HTR-8/SVneo (cell line): ENCODE results near the gene PSMD13.
"Not testable (repeated sequence)": the region's sequence is repeated elsewhere in the genome, so short reads cannot be mapped to it uniquely, and the experiment has no call there.

Experiments used
- DNase-seq: peaks from one replicate; pipeline ENCODE4 v3.0.0; 2011; ENCODE audit warnings: low spot score, mixed read lengths; ENCODE audit not compliant: insufficient read length
- FAIRE-seq: peaks from 2 replicates; lab custom pipeline; 2011; peaks lifted over from hg19 to GRCh38; lab: Jason Lieb, UNC

The PSMD13 gene

DNA sequence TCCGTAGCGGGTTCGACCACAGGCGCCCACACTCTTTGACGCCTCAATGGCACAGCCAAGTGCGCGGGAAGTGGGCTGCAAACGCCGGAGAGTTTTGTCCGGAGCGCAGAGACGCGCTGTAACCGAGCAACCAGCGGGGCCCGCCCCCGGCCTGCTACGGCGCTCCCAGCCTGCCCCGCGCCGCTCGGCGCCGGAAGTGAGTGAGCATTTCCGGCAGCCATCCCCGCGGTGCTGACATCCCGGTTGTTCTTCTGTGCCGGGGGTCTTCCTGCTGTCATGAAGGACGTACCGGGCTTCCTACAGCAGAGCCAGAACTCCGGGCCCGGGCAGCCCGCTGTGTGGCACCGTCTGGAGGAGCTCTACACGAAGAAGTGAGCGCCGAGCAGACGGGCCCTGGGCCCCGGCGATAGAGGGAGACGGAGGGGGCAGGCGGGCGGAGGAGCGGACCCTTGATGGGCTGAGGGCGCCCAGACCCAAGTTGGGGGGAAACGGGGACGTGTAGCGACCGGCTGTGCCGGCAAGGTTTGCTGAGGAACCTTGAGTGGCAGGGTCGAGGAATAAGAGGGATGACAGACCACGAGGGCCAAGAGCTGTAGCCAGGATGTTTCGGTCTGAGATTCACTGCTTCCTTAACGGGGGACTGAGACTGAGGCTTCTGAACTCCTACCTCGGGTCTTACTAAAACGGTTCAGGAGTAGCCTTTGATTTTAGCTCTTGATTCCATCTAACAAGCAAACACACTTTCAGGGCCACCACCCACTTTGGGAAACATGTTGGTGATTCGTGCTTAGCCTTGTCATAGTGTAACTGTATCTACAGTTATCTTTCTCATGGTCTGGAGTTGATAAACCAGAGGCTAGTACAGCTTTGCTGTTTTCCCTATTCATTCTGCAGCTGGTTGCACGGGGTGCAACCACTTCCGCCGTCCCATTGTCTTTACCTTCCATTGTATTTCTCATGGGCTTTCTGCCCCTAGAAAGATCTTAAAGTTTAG, at the start of gene PSMD13:
Gene PSMD13, plus strand, starts transcription at position 203 of the 994 bp plus-strand sequence. Its CDS starts 74 bp downstream, at position 277.
- DNase-seq (peak; percentile 92), FAIRE-seq (peak; percentile 38)

DNA sequence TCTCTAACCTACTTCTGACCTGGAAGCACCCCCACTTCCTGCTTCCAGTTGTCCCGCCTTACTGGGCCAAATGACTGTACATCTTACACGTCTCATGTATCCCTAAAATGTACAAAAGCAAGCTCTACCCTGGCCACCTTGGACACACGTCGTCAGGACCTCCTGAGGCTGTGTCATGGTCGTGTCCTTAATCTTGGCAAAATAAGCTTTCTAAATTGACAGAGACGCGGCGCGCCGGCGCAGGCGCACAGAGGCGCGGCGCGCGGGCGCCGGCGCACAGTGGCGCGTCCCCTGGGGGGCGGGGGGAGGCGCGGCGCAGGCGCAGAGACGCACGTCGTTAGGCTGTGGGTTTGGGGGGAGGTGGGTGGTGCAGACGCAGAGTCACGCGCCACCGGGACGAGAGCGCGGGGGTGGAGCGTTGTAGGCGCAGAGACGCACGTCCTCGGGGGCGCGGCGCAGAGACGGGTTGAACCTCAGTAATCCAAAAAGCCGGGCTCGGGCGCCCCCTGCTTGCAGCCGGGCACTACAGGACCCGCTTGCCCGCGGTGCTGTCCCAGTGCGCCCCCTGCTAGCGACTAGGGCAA, 47.5 kb upstream of the PSMD13 start:
- DNase-seq, FAIRE-seq: not testable (repeated sequence)

DNA sequence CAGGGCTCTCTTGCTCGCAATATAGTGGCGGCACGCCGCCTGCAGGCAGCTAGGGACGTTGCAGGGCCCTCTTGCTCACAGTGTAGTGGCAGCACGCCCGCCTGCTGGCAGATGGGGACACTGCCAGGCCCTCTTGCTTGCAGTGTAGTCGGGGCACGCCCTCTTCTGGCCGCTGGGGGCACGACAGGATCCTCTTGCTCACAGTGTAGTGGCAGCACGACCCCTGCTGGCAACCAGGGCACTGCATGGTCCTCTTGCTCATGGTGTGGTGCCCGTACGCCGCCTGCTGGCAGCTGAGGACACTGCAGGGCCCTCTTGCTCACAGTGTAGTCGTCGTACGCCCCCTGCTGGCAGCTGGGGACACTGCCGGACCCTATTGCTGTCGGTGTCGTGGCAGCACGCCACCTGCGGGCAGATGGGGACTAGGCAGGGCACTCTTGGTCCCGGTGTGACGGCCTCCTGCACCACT, 46.9 kb upstream of the PSMD13 start:
- not testable (repeated sequence) for FAIRE-seq

DNA sequence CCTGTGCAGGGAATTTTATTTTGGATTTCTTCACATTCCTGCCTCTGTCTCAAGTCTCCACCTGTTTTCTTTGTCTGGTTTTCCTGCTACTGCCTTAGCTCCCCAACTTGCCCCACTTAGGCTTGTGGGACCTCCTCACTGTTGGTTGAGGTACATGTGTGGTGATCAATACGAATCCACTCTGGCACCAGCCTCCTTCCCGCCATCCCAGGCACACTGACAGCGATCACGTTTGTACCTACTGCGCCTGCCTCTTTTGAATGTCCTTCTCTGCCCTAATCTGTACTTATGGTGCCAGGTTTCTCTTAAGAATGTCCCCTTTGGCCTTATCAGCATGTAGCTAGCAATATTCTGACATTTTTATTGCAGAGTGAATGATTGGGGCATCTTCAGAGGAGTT, 46.2 kb upstream of the PSMD13 start:
- FAIRE-seq, DNase-seq: not testable (repeated sequence)

More for the DNA sequence above, 46.9 kb upstream of the PSMD13 start:
- DNase-seq, result not testable (repeated sequence)

DNA sequence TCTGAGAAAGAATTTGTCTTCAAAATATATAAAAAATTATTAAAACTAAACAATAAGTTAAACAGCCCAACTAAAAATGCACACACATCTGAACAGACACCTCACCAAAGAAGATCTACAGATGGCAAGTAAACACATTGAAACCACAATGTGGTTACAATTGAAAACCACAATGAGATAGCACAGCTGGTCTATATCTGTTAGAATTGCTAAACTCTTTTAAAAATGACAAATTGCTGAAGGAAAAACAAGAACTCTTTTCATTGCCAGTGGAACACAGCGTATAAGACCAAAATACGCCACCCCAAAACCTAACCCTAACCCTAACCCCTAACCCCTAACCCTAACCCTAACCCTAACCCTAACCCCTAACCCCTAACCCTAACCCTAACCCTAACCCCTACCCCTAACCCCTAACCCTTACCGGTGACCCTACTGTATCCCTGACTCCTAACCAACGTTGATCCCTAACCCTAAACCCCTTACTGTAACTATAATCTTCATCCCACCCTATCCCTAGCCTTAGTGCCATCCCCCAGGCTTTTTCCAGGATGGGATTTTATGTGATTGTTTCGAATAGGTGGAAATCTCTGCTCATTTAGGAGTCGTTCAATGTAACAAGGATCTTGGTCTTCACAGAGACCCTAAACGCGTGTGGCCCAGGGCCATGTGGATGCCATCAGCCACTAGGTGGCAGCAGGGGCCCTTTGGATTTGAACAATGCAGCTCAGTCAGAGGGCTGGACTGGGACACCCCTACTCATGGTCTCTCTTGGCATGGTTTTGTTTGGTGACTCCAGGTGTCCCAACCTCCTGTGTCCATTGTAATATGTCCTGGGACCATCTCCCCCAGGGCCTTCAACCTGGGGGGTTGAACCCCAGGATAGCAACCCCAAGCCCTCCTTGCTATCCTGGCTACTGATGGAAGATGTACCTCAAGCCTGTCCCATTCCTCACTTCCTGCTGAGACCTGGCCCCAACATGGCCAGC, 45.0 kb upstream of the PSMD13 start:
- FAIRE-seq, result peak; percentile 82

DNA sequence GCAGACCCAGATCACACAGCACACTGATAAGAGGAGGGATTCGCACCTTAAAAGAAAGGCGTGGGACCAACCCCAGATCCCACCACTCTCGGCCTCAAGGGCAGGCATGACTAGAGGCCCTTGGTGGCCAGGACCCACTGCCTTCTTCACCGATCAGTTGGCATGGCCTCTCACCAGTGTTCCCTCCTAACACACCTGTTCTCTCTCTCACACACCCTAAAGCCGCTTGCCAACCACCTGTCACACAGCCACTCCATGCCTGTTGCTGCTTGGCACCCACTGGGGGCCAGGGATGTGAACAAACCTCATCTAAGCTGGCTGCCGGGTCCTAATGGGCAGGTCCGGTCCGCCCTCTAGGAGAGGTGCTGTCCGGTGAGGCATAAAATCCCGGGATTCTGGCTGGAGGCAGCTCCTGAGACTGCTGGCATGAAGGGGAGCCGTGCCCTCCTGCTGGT, 44.1 kb upstream of the PSMD13 start, which contains the start of gene SCGB1C1:
Gene SCGB1C1, plus strand, starts transcription at position 405 of the 455 bp plus-strand sequence. Its CDS starts 22 bp downstream, at position 427.
- not testable (repeated sequence) for DNase-seq
- FAIRE-seq, result peak; percentile 78

More for the DNA sequence above, 45.0 kb upstream of the PSMD13 start:
- DNase-seq, result not testable (repeated sequence)

DNA sequence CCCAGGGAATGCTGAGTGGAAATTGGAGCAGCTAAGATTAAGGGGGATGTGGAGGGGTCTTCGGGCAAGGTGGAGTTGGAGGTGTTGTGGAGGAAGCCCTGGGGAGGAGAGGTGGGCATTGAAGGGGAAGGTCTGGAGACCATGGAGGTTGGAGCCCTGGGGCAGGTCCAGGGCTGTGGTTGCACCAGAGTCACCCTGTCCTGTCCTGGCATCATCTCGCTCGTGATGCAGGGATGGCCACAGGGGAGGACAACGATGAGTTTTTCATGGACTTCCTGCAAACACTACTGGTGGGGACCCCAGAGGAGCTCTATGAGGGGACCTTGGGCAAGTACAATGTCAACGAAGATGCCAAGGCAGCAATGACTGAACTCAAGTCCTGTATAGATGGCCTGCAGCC, 43.3 kb upstream of the PSMD13 start:
- FAIRE-seq, result peak; percentile 69
- DNase-seq, result not testable (repeated sequence)

DNA sequence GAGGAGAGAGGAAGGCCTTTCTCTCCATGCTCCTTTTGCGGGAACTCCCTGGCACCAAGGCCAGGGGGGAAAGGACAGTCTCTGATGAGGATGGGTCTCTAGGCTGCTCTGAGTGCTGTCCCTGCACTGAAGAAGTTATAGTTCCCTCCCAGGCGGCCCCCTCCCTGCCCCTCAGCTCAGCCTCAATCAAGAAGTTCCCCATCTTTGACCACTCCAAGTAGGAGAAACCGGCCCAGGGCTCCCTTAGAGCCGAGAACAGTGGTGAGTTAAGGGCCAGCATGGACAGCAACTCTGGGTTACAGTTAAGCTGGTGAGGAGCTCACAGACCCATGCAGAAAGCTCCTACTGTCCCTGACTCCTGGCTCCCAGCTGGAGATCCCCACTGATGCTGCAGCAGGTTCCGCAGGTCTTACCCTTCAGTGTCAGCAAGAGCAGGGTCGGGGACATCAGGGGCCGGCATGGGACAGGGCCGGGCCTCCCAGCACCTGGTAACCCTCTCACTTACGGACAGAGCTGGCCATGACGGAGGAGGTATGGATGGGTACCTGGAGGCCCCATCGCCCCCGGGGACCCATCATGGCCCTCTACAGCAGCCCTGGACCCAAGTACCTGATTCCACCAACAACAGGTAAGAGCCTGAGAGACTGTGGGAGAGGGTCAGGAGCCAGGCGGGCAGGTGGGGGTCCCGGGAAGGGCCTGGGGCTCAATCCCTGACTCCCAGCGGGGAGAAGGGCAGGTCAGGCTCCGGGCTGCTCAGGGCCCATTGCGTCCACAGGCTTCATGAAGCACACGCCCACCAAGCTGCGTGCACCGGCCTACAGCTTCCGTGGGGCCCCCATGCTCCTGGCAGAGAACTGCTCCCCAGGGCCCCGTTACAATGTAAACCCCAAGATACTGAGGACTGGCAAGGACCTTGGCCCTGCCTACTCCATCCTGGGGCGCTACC, 39.7 kb upstream of the PSMD13 start:
- no peak for DNase-seq
- no peak for FAIRE-seq

DNA sequence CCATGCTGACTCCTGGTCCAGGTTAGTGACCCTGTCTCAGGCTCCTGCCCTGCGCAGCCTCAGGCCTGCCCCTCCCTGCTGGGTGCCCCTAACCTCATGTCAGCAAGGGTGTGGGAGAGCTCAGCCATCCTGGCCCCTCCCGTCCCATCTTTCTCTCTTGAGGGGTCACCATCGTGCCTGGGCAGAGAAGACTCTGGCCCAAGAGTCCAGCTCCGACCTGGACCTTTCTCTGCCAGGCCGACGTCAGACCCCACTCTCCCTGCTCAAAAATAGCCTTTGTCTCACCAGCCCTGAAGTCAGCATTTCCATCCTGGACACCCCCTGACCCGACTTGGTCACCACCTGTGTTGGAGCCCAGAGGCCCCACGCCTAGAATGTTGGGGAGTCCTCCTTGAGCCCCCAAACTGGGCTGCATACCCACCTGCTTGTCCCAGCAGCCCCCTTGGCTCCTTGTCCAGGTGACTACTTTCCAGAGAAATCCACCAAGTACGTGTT, 39.0 kb upstream of the PSMD13 start:
- FAIRE-seq (no peak), DNase-seq (no peak)

DNA sequence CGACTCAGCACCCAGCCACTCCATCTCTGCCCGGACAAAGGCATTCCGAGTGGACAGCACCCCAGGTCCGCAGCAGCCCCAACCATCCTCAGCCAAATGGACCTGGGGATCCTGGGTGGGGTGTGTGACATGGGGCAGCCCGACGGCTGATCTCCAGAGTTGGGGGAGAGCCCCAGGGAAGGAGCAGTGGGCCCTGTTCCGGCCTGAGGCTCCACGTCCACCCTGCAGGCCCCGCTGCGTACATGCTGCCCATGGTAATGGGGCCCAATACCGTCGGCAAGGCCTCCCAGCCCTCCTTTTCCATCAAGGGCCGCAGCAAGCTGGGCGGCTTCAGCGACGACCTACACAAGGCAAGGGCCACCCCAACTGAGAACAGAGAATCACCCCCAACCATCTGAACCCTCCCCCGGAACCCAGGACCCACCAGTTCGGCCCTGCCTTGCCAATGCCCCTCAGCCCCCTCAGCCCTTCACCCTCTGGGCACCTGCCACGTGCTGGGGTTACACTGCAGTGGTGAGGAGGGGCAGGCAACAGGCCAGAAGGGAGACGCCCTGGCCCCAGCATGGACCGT, 38.5 kb upstream of the PSMD13 start:
- FAIRE-seq, result no peak
- no peak for DNase-seq

DNA sequence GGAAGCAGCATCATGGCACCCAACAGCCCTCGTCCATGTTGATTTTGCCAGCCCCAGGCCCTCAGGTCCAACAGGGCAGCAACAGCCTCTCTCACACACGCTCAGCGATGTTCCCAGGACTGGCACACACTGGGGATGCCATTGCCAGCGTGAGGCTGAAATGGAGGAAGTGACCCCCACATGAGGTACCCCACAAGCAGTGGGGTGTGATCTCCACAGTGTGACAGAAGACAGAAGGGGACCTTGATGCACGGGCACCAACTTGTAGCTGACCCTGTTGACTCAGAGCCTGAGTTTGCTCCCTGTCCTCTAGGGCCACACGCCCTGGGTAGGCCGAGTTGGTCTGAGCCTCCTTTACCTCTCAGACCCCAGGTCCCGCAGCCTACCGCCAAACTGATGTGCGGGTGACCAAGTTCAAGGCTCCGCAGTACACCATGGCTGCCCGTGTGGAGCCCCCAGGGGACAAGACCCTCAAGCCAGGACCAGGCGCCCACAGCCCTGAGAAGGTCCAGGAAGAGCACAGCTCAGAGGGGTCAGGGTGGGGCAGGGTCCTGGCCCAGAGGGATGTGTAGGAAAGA, 37.7 kb upstream of the PSMD13 start:
- FAIRE-seq (no peak), DNase-seq (no peak)

DNA sequence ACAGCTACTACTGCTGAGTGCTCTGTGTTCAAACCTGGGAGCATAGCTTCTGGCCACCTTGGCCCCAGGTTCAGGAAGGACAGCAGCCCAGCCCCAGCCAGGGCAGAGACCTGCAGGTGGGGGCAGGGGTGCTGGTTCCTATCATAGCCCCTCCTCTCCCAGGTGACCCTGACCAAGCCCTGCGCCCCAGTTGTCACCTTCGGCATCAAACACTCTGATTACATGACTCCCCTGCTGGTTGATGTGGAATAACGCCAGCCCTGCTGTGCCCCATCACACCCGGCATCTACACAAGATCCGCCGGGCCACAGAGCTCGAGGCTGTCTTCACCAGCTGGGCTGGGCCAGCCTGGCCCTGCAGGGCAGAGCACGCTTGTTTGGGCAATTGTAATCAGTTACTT, 37.0 kb upstream of the PSMD13 start:
- no peak for DNase-seq
- FAIRE-seq, result no peak

DNA sequence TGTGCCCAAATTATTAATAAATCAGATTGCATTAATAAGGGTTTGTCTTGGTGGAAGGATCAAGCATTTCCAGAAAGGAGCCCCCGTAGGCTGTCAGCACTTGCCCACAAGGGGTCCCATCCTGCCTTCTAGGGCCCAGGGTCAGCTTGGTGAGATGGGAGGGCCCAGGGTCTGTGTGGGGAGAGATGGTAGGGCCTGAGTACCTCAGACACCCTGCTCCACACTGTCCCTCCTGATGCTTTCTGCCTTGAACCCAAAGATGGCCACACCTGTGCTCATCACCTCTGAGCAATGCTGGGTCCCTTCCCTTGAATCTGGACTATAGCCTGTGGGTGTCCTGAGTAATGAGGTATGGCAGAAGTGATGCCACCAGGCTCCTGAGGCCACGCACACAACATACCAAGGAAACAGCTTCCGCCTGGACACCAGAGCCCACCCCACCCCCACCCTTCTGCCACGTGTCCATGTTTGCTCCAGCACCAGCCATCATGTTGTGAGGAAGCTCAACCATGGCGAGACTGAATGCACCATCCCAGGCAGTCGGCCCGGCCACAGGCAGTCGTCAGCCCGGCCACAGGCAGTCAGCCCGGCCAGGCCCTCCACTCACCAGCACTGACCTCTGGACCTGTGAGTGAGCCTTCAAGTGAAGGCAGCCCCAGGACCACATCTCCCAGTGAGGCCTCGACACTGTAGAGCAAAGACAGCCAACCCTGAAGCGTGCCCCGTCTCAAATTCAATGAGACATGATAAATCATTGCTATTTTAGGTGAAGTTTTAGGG, 36.4 kb upstream of the PSMD13 start:
- DNase-seq (no peak), FAIRE-seq (no peak)

DNA sequence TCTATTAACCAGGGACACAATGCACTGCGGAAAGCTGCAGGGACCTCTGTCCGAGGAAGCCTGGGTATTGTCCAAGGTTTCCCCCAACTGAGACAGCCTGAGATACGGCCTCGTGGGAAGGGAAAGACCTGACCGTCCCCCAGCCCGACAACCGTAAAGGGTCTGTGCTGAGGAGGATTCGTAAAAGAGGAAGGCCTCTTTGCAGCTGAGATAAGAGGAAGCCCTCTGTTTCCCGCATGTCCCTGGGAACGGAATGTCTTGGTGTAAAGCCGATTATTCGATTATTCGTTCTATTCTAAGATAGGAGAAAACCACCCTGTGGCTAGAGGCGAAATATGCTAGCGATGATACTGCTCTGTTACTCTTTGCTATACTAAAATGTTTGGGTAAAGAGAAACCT, 34.8 kb upstream of the PSMD13 start:
- FAIRE-seq, result no peak
- no peak for DNase-seq

DNA sequence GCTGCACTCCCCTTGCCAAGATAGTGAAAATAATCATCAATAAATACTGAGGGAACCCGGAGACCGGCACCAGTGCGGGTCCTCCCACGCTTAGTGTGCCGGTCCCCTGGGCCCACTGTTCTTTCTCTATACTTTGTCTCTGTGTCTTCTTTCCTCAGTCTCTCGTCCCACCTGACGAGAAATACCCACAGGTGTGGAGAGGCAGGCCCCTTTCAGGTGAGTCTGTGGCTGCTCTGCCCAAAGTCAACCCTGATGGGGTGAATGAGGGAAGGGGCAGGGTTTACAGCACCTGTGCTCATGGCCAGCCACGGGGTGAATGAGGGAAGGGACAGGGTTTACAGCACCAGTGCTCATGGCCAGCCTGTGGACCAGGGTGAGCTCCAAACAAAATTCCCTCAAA, 34.3 kb upstream of the PSMD13 start:
- FAIRE-seq (peak; percentile 28), DNase-seq (no peak)

DNA sequence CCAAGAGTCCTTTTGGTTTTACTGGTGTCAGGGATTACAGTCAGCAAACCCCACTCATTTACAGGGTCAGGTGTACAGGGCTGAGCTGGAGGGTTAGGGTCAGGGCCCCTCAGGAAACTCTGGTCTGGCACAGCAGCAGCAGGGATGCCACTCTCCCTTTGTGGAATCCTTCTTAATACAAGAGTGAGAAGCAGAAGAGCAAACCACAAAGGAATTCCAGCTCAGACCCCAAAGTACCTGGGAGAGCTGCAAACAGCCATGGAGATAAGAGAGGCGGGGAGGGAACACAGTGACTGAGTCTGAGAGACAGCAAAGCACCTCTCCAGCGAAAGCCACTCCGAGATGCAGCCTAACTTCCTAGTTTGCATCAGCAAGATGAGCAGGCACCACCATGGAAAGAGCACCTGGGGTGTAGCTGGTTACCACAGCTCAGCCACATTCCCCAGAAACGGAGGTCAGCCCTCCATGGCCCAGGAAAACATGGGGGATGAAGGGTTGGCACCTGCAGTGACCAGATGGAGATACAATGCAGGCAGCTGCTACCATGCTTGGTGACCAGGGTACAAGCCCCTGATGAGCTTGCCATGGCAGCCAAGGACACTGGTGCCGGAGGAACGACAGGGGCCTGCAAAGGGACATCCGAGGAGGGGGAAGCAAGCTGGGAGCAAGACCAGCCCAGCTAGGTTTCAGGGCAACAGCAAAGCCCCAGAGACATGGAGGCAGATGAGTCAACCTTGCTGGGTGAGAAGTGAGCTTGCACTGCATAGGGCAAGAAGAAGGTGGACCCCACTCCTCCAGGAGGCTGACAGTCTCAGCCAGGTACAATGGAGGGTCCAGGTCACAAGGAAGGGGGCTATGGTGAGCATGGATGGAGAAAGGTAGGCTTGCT, 33.5 kb upstream of the PSMD13 start:
- no peak for DNase-seq
- no peak for FAIRE-seq
